Astrocyte of the hippocampus (primary cell): ENCODE data around the gene ITGAX.
"Not testable (repeated sequence)": the region's sequence is repeated elsewhere in the genome, so short reads cannot be mapped to it uniquely, and the experiment has no call there.

Source experiments
- DNase-seq: peaks from one replicate; pipeline ENCODE4 v3.0.0; 2011; ENCODE audit warnings: low read depth, low spot score

The ITGAX gene

DNA sequence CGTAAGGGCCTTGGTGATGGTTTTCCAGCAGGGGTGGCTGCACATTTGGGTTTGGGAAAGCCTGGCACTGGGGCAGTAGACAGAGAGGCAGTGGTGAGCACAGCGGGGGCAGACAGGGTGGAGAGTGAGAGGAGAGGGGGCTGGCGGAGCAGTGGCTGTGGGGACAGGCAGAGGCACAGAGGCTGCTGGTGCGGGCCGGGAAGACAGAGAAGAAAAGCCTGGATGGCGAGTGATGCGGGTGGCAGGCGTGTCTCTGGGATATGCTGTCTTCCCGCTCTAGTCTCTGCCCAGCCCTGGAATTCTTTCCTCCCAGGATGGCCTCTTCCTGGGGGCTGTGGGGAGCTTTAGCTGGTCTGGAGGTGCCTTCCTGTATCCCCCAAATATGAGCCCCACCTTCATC, 55.1 kb downstream of the ITGAX start:
- DNase-seq = no peak

DNA sequence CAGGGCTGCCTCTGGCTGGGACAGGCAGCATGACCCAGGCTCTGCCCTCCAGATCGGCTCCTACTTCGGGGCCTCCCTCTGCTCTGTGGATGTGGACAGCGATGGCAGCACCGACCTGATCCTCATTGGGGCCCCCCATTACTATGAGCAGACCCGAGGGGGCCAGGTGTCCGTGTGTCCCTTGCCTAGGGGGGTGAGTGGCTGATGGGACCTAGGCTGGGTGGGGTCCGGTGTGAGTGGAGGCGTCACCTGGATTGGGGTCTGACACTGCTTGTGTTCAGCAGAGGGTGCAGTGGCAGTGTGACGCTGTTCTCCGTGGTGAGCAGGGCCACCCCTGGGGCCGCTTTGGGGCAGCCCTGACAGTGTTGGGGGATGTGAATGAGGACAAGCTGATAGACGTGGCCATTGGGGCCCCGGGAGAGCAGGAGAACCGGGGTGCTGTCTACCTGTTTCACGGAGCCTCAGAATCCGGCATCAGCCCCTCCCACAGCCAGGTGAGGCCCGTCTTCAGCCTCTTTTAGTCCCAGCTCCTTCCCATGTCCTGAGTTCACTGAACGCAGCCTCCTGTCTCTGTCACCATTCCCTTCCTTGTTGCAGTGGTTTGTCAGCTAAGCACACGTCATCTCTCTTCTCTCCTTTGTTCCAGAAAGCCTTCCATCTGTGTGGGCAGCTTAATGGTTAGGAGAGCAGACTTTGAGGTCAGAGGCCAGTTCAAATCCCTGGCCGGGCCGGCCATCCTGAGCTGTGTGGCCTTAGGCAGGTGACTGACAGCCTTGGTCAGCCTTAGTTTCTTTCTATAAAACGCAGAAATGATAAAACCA, 56.3 kb downstream of the ITGAX start:
- no peak for DNase-seq

DNA sequence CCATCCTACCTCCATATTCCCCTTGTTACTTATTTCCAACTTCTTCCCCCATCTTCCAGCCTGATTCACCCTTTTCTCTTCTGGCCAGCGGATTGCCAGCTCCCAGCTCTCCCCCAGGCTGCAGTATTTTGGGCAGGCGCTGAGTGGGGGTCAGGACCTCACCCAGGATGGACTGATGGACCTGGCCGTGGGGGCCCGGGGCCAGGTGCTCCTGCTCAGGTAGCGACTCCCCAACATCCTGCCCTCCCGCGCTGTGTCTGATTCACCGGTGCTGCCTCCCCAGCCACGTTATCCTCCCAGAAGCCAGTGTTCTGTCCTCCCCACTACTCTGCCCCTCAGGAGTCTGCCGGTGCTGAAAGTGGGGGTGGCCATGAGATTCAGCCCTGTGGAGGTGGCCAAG, 57.8 kb downstream of the ITGAX start:
- no peak for DNase-seq

- DNase-seq = no peak
Observed at GRCh38 chr16:31413381-31413780, 58.4 kb downstream of the ITGAX start.

GRCh38 chr16:31413943-31414342, 59.0 kb downstream of the ITGAX start:
- DNase-seq = no peak

DNA sequence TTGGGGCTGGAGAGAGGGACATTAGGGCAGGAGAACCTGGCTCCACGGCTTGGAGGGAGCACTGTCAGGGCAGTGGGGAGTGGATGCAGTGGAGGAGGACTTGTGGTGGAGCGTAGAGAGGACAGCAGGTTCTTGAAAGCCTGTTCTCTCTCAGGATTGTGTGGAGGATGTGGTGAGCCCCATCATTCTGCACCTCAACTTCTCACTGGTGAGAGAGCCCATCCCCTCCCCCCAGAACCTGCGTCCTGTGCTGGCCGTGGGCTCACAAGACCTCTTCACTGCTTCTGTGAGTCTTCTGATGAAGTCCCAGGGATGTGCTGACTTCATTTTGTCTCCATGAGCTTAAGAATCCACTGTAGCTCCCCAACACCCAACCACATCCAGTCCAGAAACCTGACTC, 59.7 kb downstream of the ITGAX start:
- DNase-seq = no peak

- no peak for DNase-seq
Observed at GRCh38 chr16:31416371-31416770, 61.4 kb downstream of the ITGAX start.

DNA sequence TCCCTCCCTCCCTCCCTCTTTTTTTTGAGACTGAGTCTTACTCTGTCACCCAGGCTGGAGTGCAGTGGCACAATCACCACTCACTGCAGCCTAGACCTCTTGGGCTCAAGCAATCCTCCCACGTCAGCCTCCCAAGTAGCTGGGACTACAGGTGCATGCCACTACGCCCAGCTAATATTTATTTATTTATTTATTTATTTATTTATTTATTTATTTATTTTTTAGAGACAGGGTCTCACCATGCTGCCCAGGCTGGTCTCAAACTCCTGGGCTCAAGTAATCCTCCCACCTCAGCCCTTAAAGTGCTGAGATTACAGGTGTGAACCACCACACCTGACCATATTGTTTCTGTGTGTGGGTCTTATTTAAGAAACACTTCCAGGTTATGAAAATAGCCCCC, 62.1 kb downstream of the ITGAX start:
- not testable (repeated sequence) for DNase-seq

- DNase-seq = no peak
Observed at GRCh38 chr16:31417916-31418315, 62.9 kb downstream of the ITGAX start.

- no peak for DNase-seq
Observed at GRCh38 chr16:31420037-31420436, 65.1 kb downstream of the ITGAX start.

- no peak for DNase-seq
Observed at GRCh38 chr16:31421587-31421986, 66.6 kb downstream of the ITGAX start.

DNA sequence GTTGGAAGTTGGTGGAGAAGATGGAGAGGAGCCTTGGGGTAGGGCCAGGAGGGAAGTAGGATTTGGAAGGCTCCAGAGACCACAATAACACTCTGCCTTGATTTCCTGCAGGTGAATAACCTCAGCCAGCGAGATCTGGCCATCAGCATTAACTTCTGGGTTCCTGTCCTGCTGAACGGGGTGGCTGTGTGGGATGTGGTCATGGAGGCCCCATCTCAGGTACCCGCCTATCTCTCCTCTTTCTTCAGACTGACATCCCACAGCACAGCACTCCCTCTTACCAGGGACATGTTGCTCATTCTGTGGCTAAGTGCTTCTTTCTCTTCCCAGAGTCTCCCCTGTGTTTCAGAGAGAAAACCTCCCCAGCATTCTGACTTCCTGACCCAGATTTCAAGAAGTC, 68.3 kb downstream of the ITGAX start:
- DNase-seq = no peak

DNA sequence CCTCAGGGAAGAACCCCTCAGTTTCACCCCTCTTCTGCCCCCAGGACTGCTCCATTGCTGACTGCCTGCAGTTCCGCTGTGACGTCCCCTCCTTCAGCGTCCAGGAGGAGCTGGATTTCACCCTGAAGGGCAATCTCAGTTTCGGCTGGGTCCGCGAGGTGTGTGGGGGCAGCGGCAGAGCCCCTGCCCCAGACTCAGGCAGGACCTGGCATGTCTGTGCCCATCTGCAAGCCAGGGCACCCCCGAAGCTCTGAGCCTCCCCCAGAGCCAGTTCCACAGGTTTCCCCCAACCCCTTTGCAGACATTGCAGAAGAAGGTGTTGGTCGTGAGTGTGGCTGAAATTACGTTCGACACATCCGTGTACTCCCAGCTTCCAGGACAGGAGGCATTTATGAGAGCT, 68.8 kb downstream of the ITGAX start:
- no peak for DNase-seq

GRCh38 chr16:31427441-31428278, 72.7 kb downstream of the ITGAX start:
- peak; percentile 43 for DNase-seq

GRCh38 chr16:31428279-31428597, 73.3 kb downstream of the ITGAX start, which contains the start of gene COX6A2:
Gene COX6A2 (minus strand): TSS chr16:31428360. CDS start chr16:31428325, 35 bp downstream.
- no peak for DNase-seq

- DNase-seq = no peak
Observed at GRCh38 chr16:31428638-31429247, 73.8 kb downstream of the ITGAX start.

DNA sequence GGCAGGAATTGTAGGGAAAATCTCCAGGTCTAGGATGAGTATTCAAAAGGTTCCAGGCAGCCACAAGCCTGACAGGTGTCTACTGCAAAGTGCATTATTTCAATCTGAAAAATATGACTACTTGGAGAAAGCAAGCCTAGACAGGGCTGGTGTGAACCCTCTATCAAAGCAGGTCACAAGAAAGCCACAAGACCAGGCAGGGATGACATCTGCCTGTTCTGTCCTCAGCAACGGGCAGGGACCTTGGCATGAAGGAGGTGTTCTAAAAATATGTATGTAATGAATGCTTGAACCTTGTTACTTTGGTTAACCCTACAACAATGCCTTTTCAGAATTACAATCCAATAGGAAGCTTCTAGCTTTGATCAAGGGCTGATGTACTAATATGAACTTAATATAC, 74.3 kb downstream of the ITGAX start:
- DNase-seq = no peak

DNA sequence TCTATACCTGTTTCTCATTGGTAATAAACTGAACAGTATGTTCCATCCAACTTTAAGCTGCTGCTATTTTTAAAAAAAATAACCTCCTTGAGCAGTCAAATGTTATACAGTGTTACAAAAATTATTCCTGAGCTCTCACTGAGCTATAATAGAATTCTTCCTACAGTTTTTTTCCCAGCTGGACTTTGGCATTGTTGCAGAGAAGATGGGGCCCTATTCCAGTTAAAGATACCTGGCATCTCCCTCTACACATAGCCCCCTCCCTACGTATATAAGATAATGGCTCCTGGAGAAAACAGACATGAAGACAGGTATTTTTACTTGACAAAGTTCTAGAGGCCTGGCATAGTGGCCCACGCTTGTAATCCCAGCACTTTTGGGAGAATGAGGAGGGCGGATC, 74.8 kb downstream of the ITGAX start:
- DNase-seq = no peak

DNA sequence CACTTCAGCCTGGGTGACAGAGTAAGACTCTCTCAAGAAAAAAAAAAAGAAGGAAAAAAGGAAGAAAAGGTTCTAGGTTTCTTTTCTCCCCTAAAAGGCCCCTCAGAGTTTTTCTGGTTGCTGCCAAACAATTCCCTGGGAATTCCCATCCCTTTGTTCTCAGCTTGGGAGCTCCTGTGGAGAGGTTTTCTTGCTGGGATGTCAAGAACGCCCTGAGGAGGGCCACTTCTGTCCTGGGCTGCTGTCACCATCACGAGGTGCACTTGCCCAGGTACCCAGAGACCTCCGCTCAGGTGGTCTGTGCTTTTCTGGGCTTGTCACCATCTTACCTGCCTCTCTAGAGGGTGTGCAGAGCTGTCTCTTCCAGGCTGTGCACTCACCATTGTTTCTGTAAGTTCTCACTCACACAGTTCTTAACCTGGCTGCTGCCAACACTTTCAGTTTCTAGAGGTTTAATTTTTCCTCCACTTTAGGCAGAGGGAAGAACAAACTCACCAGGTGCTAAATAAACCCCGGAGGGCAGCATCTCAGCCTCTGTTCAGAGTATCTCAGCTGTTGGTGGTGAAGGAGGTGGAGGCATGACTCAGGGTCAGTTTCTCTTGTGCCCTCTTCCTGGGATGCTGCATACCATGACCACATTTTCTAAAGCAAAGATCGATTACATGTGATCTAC, 75.5 kb downstream of the ITGAX start:
- no peak for DNase-seq
